ENCODE measurements around the gene DTHD1.

GRCh38 chr4:36267486-36268268, 13.7 kb upstream of the DTHD1 start:
- TF ChIP-seq CTCF (IDR thresholded peaks at IDR 0.05) (no peak), POLR2AphosphoS5 (IDR thresholded peaks at IDR 0.05) (no peak), POLR2A (IDR thresholded peaks at IDR 0.05) (no peak), EP300 (IDR thresholded peaks at IDR 0.05) (no peak)

All from stomach (tissue), 4 donors.